Skeletal muscle satellite cell (primary cell): ENCODE results near the gene PEX11G.

Source experiments
- H3K27me3 ChIP-seq: 2 replicates; pipeline ENCODE4 v1.7.0; 2013; ENCODE audit warnings: low read length; ENCODE audit not compliant: control insufficient read depth, insufficient read depth
- H3K36me3 ChIP-seq: 2 replicates; pipeline ENCODE4 v1.7.0; 2013; ENCODE audit warnings: mild to moderate bottlenecking, control low read depth, low read length; ENCODE audit not compliant: insufficient read depth
- H3K4me1 ChIP-seq: 2 replicates; pipeline ENCODE4 v1.7.0; 2013; ENCODE audit warnings: low read length; ENCODE audit not compliant: control insufficient read depth, insufficient read depth
- H3K4me2 ChIP-seq: 2 replicates; pipeline ENCODE4 v1.7.0; 2013; ENCODE audit warnings: mild to moderate bottlenecking, low read length
- H3K4me3 ChIP-seq: 2 replicates; pipeline ENCODE4 v1.7.0; 2013; ENCODE audit warnings: low read length
- H3K9ac ChIP-seq: 2 replicates; pipeline ENCODE4 v1.7.0; 2013; ENCODE audit warnings: mild to moderate bottlenecking, low read depth, low read length, moderate library complexity
- H3K9me3 ChIP-seq: replicated peaks from 2 replicates; pipeline ENCODE4 v1.7.0; 2013; ENCODE audit warnings: mild to moderate bottlenecking, control low read depth, low read length

The PEX11G gene

GRCh38 chr19:7470540-7471305 lies 18.1 kb downstream of the PEX11G start:
- Histone ChIP-seq H3K4me3 (no peak overlapping the region), H3K27me3 (no peaks in the 10 kb centered on the region), H3K4me1 (no peaks in the 10 kb centered on the region), H3K4me2 (no peak overlapping the region), H3K9ac (no peak overlapping the region), H3K9me3 (no peaks in the 10 kb centered on the region), H3K36me3 (peaks cover 39% of the 10 kb centered on the region)

GRCh38 chr19:7469669-7470285 lies 19.1 kb downstream of the PEX11G start:
- Histone ChIP-seq H3K27me3 (no peaks in the 10 kb centered on the region), H3K9me3 (no peaks in the 10 kb centered on the region), H3K4me3 (no peak overlapping the region), H3K4me1 (no peaks in the 10 kb centered on the region), H3K36me3 (peaks cover 44% of the 10 kb centered on the region), H3K4me2 (no peak overlapping the region), H3K9ac (no peak overlapping the region)

GRCh38 chr19:7468840-7469239 lies 20.0 kb downstream of the PEX11G start:
- Histone ChIP-seq H3K4me2 (no peak overlapping the region), H3K27me3 (no peaks in the 10 kb centered on the region), H3K36me3 (peaks cover 50% of the 10 kb centered on the region), H3K9me3 (no peaks in the 10 kb centered on the region), H3K4me3 (no peak overlapping the region), H3K4me1 (no peaks in the 10 kb centered on the region), H3K9ac (no peak overlapping the region)

- Histone ChIP-seq H3K4me3 (no peak overlapping the region), H3K9me3 (no peaks in the 10 kb centered on the region), H3K27me3 (no peaks in the 10 kb centered on the region), H3K4me2 (no peak overlapping the region), H3K36me3 (peaks cover 60% of the 10 kb centered on the region), H3K4me1 (no peaks in the 10 kb centered on the region), H3K9ac (no peak overlapping the region)
Measured at GRCh38 chr19:7467009-7467989, 21.5 kb downstream of the PEX11G start.

- H3K9ac ChIP-seq: no peak overlapping the region
- H3K4me3 ChIP-seq: no peak overlapping the region
- H3K36me3 ChIP-seq: peaks cover 45% of the 10 kb centered on the region
- no peaks in the 10 kb centered on the region for H3K27me3 ChIP-seq
- H3K4me1 ChIP-seq: no peaks in the 10 kb centered on the region
- no peaks in the 10 kb centered on the region for H3K9me3 ChIP-seq
- no peak overlapping the region for H3K4me2 ChIP-seq
Measured at GRCh38 chr19:7463575-7463974, 25.3 kb downstream of the PEX11G start.

- H3K27me3 ChIP-seq: no peaks in the 10 kb centered on the region
- peaks cover 47% of the 10 kb centered on the region for H3K36me3 ChIP-seq
- no peaks in the 10 kb centered on the region for H3K4me1 ChIP-seq
- no peak overlapping the region for H3K4me3 ChIP-seq
- no peak overlapping the region for H3K9ac ChIP-seq
- H3K4me2 ChIP-seq: no peak overlapping the region
- no peaks in the 10 kb centered on the region for H3K9me3 ChIP-seq
Measured at GRCh38 chr19:7461841-7462629, 26.8 kb downstream of the PEX11G start.

GRCh38 chr19:7460562-7460966 lies 28.3 kb downstream of the PEX11G start:
- peaks cover 53% of the 10 kb centered on the region for H3K36me3 ChIP-seq
- H3K4me1 ChIP-seq: no peaks in the 10 kb centered on the region
- H3K4me3 ChIP-seq: no peak overlapping the region
- no peaks in the 10 kb centered on the region for H3K27me3 ChIP-seq
- H3K4me2 ChIP-seq: no peak overlapping the region
- H3K9ac ChIP-seq: no peak overlapping the region
- no peaks in the 10 kb centered on the region for H3K9me3 ChIP-seq

GRCh38 chr19:7459773-7460172 lies 29.1 kb downstream of the PEX11G start:
- Histone ChIP-seq H3K4me1 (no peaks in the 10 kb centered on the region), H3K36me3 (peaks cover 56% of the 10 kb centered on the region), H3K4me2 (no peak overlapping the region), H3K27me3 (no peaks in the 10 kb centered on the region), H3K9ac (no peak overlapping the region), H3K4me3 (no peak overlapping the region), H3K9me3 (no peaks in the 10 kb centered on the region)

GRCh38 chr19:7458675-7459074 lies 30.2 kb downstream of the PEX11G start:
- H3K4me1 ChIP-seq: no peaks in the 10 kb centered on the region
- H3K9me3 ChIP-seq: no peaks in the 10 kb centered on the region
- no peak overlapping the region for H3K9ac ChIP-seq
- no peaks in the 10 kb centered on the region for H3K27me3 ChIP-seq
- no peak overlapping the region for H3K4me3 ChIP-seq
- H3K36me3 ChIP-seq: peaks cover 59% of the 10 kb centered on the region
- no peak overlapping the region for H3K4me2 ChIP-seq

- no peak overlapping the region for H3K4me3 ChIP-seq
- peaks cover 53% of the 10 kb centered on the region for H3K36me3 ChIP-seq
- no peaks in the 10 kb centered on the region for H3K4me1 ChIP-seq
- H3K9me3 ChIP-seq: no peaks in the 10 kb centered on the region
- H3K9ac ChIP-seq: no peak overlapping the region
- no peak overlapping the region for H3K4me2 ChIP-seq
- no peaks in the 10 kb centered on the region for H3K27me3 ChIP-seq
Measured at GRCh38 chr19:7456964-7457541, 31.8 kb downstream of the PEX11G start.
